HepG2 (cell line): ENCODE data around the gene ATG2A. TPM values are rescaled to one million over a fixed set of nuclear protein-coding genes. Genes with fewer than 3 reads are reported as not detected.

Source experiments
- AHR ChIP-seq: IDR thresholded peaks from 2 replicates; pipeline ENCODE4 v1.6.1; 2018; ENCODE audit warnings: missing genetic modification reagents, missing compliant biosample characterization
- ATF1 ChIP-seq: IDR thresholded peaks from 2 replicates; pipeline ENCODE4 v1.6.1; 2016; ENCODE audit warnings: mild to moderate bottlenecking, control low read depth
- HDAC6 ChIP-seq: fragments of 200-600 bp; sonication (generic); IDR thresholded peaks from 2 replicates; pipeline ENCODE4 v1.7.0; 2017; ENCODE audit warnings: mild to moderate bottlenecking, antibody characterized with exemption, low read length, low read depth
- JDP2 ChIP-seq: sonication (generic); formaldehyde crosslinking; IDR thresholded peaks from 2 replicates; pipeline ENCODE4 v1.8.1; 2022; ENCODE audit warnings: missing genetic modification reagents, borderline replicate concordance
- JUNB ChIP-seq: sonication (generic); formaldehyde crosslinking; IDR thresholded peaks from 2 replicates; pipeline ENCODE4 v1.8.0; 2022; ENCODE audit warnings: missing genetic modification reagents, mild to moderate bottlenecking, borderline replicate concordance
- MAFG ChIP-seq: sonication (generic); formaldehyde crosslinking; IDR thresholded peaks from 2 replicates; pipeline ENCODE4 v1.5.1; 2020; ENCODE audit warnings: mild to moderate bottlenecking, missing genetic modification reagents
- MEIS1 ChIP-seq: sonication (generic); formaldehyde crosslinking; IDR thresholded peaks from 2 replicates; pipeline ENCODE4 v1.9.0; 2021; ENCODE audit warnings: mild to moderate bottlenecking, missing genetic modification reagents, moderate library complexity, borderline replicate concordance
- MTA3 ChIP-seq: sonication (generic); formaldehyde crosslinking; IDR thresholded peaks from 2 replicates; pipeline ENCODE4 v1.4.0; 2020; ENCODE audit warnings: missing genetic modification reagents
- MXD4 ChIP-seq: IDR thresholded peaks from 2 replicates; pipeline ENCODE4 v1.6.1; 2016; ENCODE audit warnings: mild to moderate bottlenecking, missing biosample characterization, missing genetic modification reagents
- NCOA2 ChIP-seq: sonication (generic); formaldehyde crosslinking; IDR thresholded peaks from 2 replicates; pipeline ENCODE4 v1.8.0; 2022; ENCODE audit warnings: inconsistent platforms
- NFE2L2 ChIP-seq: fragments of 150-350 bp; IDR thresholded peaks from 2 replicates; pipeline ENCODE4 v1.6.1; 2014; ENCODE audit warnings: low read length
- POLR2A ChIP-seq, 2 experiments: IDR thresholded peaks; 2 replicates each; pipeline ENCODE4 v1.6.1; 2011; ENCODE audit warnings: low read depth in 2 of 2, low read length in 2 of 2, mild to moderate bottlenecking in 1 of 2, moderate library complexity in 1 of 2; ENCODE audit not compliant: insufficient read depth in 1 of 2
- REL ChIP-seq: sonication (generic); formaldehyde crosslinking; conservative IDR thresholded peaks from 2 replicates; pipeline ENCODE4 v1.8.0; 2022; ENCODE audit warnings: mild to moderate bottlenecking, missing genetic modification reagents, moderate library complexity
- REXO4 ChIP-seq: sonication (generic); formaldehyde crosslinking; IDR thresholded peaks from 2 replicates; pipeline ENCODE4 v1.8.0; 2022; ENCODE audit warnings: missing genetic modification reagents, mild to moderate bottlenecking, borderline replicate concordance
- SP140L ChIP-seq: sonication (generic); formaldehyde crosslinking; IDR thresholded peaks from 2 replicates; pipeline ENCODE4 v1.4.0; 2020; ENCODE audit warnings: missing genetic modification reagents, borderline replicate concordance
- YY1 ChIP-seq: IDR thresholded peaks from 2 replicates; pipeline ENCODE4 v1.6.1; 2011; ENCODE audit warnings: low read length, low read depth, moderate library complexity, mild to moderate bottlenecking; ENCODE audit not compliant: insufficient read depth, insufficient replicate concordance
- ZMAT3 ChIP-seq: sonication (generic); formaldehyde crosslinking; conservative IDR thresholded peaks from 2 replicates; pipeline ENCODE4 v1.7.0; 2021; ENCODE audit warnings: missing genetic modification reagents
- ZNF160 ChIP-seq: sonication (generic); formaldehyde crosslinking; IDR thresholded peaks from 2 replicates; pipeline ENCODE4 v1.8.0; 2022; ENCODE audit warnings: mild to moderate bottlenecking, inconsistent platforms, missing genetic modification reagents
- polyA plus RNA-seq, 8 experiments: library from polyadenylated mRNA; depleted of rRNA in 3 of 8; stranded (reverse) in 7 of 8; unstranded in 1 of 8; fragments of >200 nt; fragmentation: Illumina TruSeq in 4 of 8; extraction: Trizol in 4 of 8; gene quantifications; 2 replicates each; pipeline versions ENCODE4 v1.2.1 to v1.2.3, GENCODE V29; 2011 to 2016; ENCODE audit warnings: low read depth in 4 of 8, missing spikeins in 1 of 8, mixed read lengths in 1 of 8; ENCODE audit not compliant: insufficient read depth in 1 of 8
- total RNA-seq, 5 experiments: library from RNA; depleted of rRNA; stranded (reverse); fragments of >200 nt; fragmentation: Illumina TruSeq; extraction: Trizol; gene quantifications; 2 replicates each; pipeline ENCODE4 v1.2.3, GENCODE V29; 2016; ENCODE audit warnings: low read depth in 1 of 5
- TF ChIP-seq, protein P1 (sequence below): sonication (generic); formaldehyde crosslinking; IDR thresholded peaks from 2 replicates; pipeline ENCODE4 v1.4.0; 2020; ENCODE audit warnings: missing genetic modification reagents
- TF ChIP-seq, protein P2 (sequence below): sonication (generic); formaldehyde crosslinking; IDR thresholded peaks from 2 replicates; pipeline ENCODE4 v1.9.0; 2021; ENCODE audit warnings: mild to moderate bottlenecking, missing genetic modification reagents
- TF ChIP-seq, protein P3 (sequence below): sonication (generic); formaldehyde crosslinking; conservative IDR thresholded peaks from 2 replicates; pipeline ENCODE4 v1.4.0; 2020; ENCODE audit warnings: mild to moderate bottlenecking, missing genetic modification reagents, moderate library complexity

The ATG2A gene
- total and polyA plus RNA-seq, 2 of the 13 experiments (the other 11 are each of a cell fraction or from before 2014, with no cell fraction given): 6.7 to 8.0 TPM

DNA sequence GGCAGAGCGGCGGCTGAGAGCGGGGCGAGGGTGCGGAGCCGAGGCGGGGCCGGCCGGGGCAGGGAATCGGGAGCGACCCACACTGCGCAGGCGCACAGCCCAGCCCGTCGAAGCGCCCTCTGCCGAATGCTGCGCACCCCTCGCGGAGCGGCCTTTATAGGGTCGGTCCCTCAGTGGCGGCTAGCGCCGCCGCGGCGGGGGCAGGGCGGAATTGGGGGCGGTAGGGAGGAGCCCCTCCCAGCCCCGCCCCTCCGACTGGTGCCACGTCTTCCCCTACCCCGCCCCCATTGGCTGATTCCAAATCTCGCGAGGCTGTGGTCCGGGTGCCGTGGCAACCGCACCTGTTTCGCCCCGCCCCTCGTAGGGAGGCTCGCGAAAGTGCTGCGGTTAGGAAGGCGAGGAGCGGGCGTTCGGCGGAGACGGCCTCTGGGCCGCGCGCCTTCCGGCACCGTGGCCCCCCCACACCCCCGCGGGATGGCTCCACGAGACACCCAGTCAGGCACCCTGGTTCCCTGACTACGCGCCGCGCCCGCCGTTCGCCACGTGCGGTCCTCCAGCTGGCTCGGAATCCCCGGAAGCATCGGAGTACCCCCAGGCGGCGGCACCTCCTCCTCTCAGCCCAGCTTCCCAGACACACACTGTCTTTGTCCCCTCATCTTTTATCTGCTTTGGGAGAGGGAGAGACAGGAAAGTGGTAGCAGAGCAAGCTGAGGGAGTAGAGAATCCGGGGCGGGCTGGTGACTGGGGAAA, 38.3 kb downstream of the ATG2A start, which contains the start of gene EHD1 (continued):
- TF ChIP-seq, protein P1, sequence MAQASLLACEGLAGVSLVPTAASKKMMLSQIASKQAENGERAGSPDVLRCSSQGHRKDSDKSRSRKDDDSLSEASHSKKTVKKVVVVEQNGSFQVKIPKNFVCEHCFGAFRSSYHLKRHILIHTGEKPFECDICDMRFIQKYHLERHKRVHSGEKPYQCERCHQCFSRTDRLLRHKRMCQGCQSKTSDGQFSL: peak; percentile 97
- TF ChIP-seq, protein P2, sequence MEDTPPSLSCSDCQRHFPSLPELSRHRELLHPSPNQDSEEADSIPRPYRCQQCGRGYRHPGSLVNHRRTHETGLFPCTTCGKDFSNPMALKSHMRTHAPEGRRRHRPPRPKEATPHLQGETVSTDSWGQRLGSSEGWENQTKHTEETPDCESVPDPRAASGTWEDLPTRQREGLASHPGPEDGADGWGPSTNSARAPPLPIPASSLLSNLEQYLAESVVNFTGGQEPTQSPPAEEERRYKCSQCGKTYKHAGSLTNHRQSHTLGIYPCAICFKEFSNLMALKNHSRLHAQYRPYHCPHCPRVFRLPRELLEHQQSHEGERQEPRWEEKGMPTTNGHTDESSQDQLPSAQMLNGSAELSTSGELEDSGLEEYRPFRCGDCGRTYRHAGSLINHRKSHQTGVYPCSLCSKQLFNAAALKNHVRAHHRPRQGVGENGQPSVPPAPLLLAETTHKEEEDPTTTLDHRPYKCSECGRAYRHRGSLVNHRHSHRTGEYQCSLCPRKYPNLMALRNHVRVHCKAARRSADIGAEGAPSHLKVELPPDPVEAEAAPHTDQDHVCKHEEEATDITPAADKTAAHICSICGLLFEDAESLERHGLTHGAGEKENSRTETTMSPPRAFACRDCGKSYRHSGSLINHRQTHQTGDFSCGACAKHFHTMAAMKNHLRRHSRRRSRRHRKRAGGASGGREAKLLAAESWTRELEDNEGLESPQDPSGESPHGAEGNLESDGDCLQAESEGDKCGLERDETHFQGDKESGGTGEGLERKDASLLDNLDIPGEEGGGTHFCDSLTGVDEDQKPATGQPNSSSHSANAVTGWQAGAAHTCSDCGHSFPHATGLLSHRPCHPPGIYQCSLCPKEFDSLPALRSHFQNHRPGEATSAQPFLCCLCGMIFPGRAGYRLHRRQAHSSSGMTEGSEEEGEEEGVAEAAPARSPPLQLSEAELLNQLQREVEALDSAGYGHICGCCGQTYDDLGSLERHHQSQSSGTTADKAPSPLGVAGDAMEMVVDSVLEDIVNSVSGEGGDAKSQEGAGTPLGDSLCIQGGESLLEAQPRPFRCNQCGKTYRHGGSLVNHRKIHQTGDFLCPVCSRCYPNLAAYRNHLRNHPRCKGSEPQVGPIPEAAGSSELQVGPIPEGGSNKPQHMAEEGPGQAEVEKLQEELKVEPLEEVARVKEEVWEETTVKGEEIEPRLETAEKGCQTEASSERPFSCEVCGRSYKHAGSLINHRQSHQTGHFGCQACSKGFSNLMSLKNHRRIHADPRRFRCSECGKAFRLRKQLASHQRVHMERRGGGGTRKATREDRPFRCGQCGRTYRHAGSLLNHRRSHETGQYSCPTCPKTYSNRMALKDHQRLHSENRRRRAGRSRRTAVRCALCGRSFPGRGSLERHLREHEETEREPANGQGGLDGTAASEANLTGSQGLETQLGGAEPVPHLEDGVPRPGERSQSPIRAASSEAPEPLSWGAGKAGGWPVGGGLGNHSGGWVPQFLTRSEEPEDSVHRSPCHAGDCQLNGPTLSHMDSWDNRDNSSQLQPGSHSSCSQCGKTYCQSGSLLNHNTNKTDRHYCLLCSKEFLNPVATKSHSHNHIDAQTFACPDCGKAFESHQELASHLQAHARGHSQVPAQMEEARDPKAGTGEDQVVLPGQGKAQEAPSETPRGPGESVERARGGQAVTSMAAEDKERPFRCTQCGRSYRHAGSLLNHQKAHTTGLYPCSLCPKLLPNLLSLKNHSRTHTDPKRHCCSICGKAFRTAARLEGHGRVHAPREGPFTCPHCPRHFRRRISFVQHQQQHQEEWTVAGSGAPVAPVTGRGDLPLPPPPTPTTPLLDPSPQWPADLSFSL (CRISPR knock-in tag): no peak; the same call in 1 of the 2 replicates
- TF ChIP-seq NFE2L2: no peak
- TF ChIP-seq REL: no peak
- no peak for TF ChIP-seq ATF1 (CRISPR knock-in tag)
- TF ChIP-seq MAFG (CRISPR knock-in tag): no peak
- peak in 1 of 2 experiments; percentile 99; a peak in 2 of 4 replicates for TF ChIP-seq POLR2A (IDR thresholded peaks at IDR 0.05; ENCODE audit: insufficient read depth in 1 of 2, low read depth in 2 of 2, low read length in 2 of 2)
- TF ChIP-seq MXD4 (CRISPR knock-in tag): peak; percentile 95
- no peak for TF ChIP-seq MTA3
- TF ChIP-seq, protein P3, sequence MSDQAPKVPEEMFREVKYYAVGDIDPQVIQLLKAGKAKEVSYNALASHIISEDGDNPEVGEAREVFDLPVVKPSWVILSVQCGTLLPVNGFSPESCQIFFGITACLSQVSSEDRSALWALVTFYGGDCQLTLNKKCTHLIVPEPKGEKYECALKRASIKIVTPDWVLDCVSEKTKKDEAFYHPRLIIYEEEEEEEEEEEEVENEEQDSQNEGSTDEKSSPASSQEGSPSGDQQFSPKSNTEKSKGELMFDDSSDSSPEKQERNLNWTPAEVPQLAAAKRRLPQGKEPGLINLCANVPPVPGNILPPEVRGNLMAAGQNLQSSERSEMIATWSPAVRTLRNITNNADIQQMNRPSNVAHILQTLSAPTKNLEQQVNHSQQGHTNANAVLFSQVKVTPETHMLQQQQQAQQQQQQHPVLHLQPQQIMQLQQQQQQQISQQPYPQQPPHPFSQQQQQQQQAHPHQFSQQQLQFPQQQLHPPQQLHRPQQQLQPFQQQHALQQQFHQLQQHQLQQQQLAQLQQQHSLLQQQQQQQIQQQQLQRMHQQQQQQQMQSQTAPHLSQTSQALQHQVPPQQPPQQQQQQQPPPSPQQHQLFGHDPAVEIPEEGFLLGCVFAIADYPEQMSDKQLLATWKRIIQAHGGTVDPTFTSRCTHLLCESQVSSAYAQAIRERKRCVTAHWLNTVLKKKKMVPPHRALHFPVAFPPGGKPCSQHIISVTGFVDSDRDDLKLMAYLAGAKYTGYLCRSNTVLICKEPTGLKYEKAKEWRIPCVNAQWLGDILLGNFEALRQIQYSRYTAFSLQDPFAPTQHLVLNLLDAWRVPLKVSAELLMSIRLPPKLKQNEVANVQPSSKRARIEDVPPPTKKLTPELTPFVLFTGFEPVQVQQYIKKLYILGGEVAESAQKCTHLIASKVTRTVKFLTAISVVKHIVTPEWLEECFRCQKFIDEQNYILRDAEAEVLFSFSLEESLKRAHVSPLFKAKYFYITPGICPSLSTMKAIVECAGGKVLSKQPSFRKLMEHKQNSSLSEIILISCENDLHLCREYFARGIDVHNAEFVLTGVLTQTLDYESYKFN (CRISPR knock-in tag): peak; percentile 45; the same call in 1 of the 2 replicates
- no peak for TF ChIP-seq JUNB (CRISPR knock-in tag)
- no peak for TF ChIP-seq JDP2 (CRISPR knock-in tag)
- peak; percentile 73 for TF ChIP-seq YY1
- no peak for TF ChIP-seq REXO4 (CRISPR knock-in tag)
- peak; percentile 79; the same call in 1 of the 2 replicates for TF ChIP-seq MEIS1
- TF ChIP-seq ZMAT3: peak; percentile 59; the same call in 1 of the 2 replicates
- TF ChIP-seq SP140L: 0 out of 2 replicates have a peak, but pooled peaks have one; percentile 46
- peak; percentile 38; the same call in 1 of the 2 replicates for TF ChIP-seq ZNF160 (CRISPR knock-in tag)
- TF ChIP-seq AHR (CRISPR knock-in tag): no peak
- peak; percentile 71 for TF ChIP-seq NCOA2 (CRISPR knock-in tag)
- no peak for TF ChIP-seq HDAC6
